SK-N-MC (cell line): Measurements from ENCODE around the gene COL18A1.

Source experiments
- DNase-seq: peaks from one replicate; pipeline ENCODE4 v3.0.0-alpha.2; 2011; ENCODE audit warnings: low read depth, low spot score
- H3K27ac ChIP-seq: fragments of 200-600 bp; sonication (generic); 2 replicates; pipeline ENCODE4 v1.5.1; 2016; ENCODE audit warnings: mixed run types
- H3K36me3 ChIP-seq: fragments of 200-600 bp; sonication (generic); 2 replicates; pipeline ENCODE4 v1.6.1; 2017; ENCODE audit warnings: antibody characterized with exemption, low read length, mixed read lengths; ENCODE audit not compliant: insufficient read depth
- H3K4me3 ChIP-seq: fragments of 200-600 bp; sonication (generic); 2 replicates; pipeline ENCODE4 v1.5.1; 2016
- H3K9ac ChIP-seq: fragments of 200-600 bp; sonication (generic); 2 replicates; pipeline ENCODE4 v1.8.0; 2017; ENCODE audit warnings: mixed run types, mixed read lengths; ENCODE audit not compliant: insufficient read length
- H3K9me3 ChIP-seq: fragments of 200-600 bp; sonication (generic); 2 replicates; pipeline ENCODE4 v1.6.1; 2017; ENCODE audit warnings: low read depth, mild to moderate bottlenecking, antibody characterized with exemption, low read length, moderate library complexity, mixed read lengths
- EZH2 ChIP-seq: fragments of 200-600 bp; sonication (generic); IDR thresholded peaks from one replicate; pipeline ENCODE4 v1.6.1; 2017; ENCODE audit warnings: antibody characterized with exemption
- FOXP2 ChIP-seq: optimal IDR thresholded peaks from 2 replicates; pipeline ENCODE3; 2011; ENCODE audit warnings: mild to moderate bottlenecking, moderate library complexity; ENCODE audit not compliant: insufficient read depth; ENCODE audit errors: extremely low read length, control extremely low read depth
- POLR2AphosphoS5 ChIP-seq: IDR thresholded peaks from 2 replicates; pipeline ENCODE4 v1.6.1; 2012; ENCODE audit warnings: mild to moderate bottlenecking, low read depth, low read length, borderline replicate concordance

Gene COL18A1

GRCh38 chr21:45404730-45405270 is at the start of gene COL18A1:
Gene COL18A1 (plus strand): TSS chr21:45405165. CDS start chr21:45405231, 66 bp downstream.
- Histone ChIP-seq H3K4me3 (peak within 1 kb of the TSS; percentile 76), H3K27ac (no peak within 1 kb of the TSS)
- TF ChIP-seq POLR2AphosphoS5 = no peak
- no peak for TF ChIP-seq FOXP2
- no peak for TF ChIP-seq EZH2

GRCh38 chr21:45355573-45355972 is 49.4 kb upstream of the COL18A1 start:
- no peak overlapping the region for H3K9ac ChIP-seq
- H3K27ac ChIP-seq = peak overlapping the region; percentile 60; the same call in 1 of the 2 replicates
- TF ChIP-seq POLR2AphosphoS5 (no peak), FOXP2 (no peak), EZH2 (no peak)
- H3K36me3 ChIP-seq = no peaks in the 10 kb centered on the region
- no peak for DNase-seq
- no peak overlapping the region for H3K4me3 ChIP-seq
- H3K9me3 ChIP-seq = no peaks in the 10 kb centered on the region

More at GRCh38 chr21:45404730-45405270, at the start of gene COL18A1:
- H3K9ac ChIP-seq = no peak within 1 kb of the TSS
- DNase-seq = no peak
- H3K9me3 ChIP-seq = peaks cover 4% of the 10 kb centered on the region; the same call in 1 of the 2 replicates
- no peaks in the 10 kb centered on the region for H3K36me3 ChIP-seq

GRCh38 chr21:45356251-45356650 is 48.7 kb upstream of the COL18A1 start:
- Histone ChIP-seq H3K4me3 (no peak overlapping the region), H3K27ac (no peak overlapping the region; the same call in 1 of the 2 replicates), H3K9me3 (no peaks in the 10 kb centered on the region), H3K36me3 (no peaks in the 10 kb centered on the region), H3K9ac (no peak overlapping the region)
- DNase-seq = no peak
- TF ChIP-seq POLR2AphosphoS5 = no peak
- TF ChIP-seq EZH2 = no peak
- no peak for TF ChIP-seq FOXP2

- Histone ChIP-seq H3K9me3 (no peaks in the 10 kb centered on the region), H3K9ac (no peak overlapping the region), H3K27ac (no peak overlapping the region), H3K36me3 (no peaks in the 10 kb centered on the region), H3K4me3 (no peak overlapping the region)
- no peak for TF ChIP-seq POLR2AphosphoS5
- no peak for TF ChIP-seq FOXP2
- no peak for TF ChIP-seq EZH2
- DNase-seq = no peak
These were observed 48.1 kb upstream of the COL18A1 start for GRCh38 chr21:45356653-45357435.

- no peak for DNase-seq
- Histone ChIP-seq H3K4me3 (no peak overlapping the region), H3K9ac (no peak overlapping the region), H3K36me3 (no peaks in the 10 kb centered on the region), H3K27ac (no peak overlapping the region), H3K9me3 (no peaks in the 10 kb centered on the region)
- TF ChIP-seq FOXP2 = no peak
- TF ChIP-seq POLR2AphosphoS5 = no peak
- no peak for TF ChIP-seq EZH2
These were observed 47.3 kb upstream of the COL18A1 start for GRCh38 chr21:45357436-45358260.

GRCh38 chr21:45358261-45358670 is 46.7 kb upstream of the COL18A1 start:
- Histone ChIP-seq H3K36me3 (no peaks in the 10 kb centered on the region), H3K9me3 (no peaks in the 10 kb centered on the region), H3K4me3 (no peak overlapping the region), H3K9ac (no peak overlapping the region), H3K27ac (no peak overlapping the region)
- no peak for DNase-seq
- no peak for TF ChIP-seq FOXP2
- TF ChIP-seq POLR2AphosphoS5 = no peak
- no peak for TF ChIP-seq EZH2

GRCh38 chr21:45358711-45359310 is 46.2 kb upstream of the COL18A1 start:
- no peaks in the 10 kb centered on the region for H3K9me3 ChIP-seq
- H3K27ac ChIP-seq = no peak overlapping the region
- TF ChIP-seq EZH2 (no peak), POLR2AphosphoS5 (no peak), FOXP2 (no peak)

More at GRCh38 chr21:45358711-45359310, 46.2 kb upstream of the COL18A1 start:
- no peak overlapping the region for H3K9ac ChIP-seq
- no peaks in the 10 kb centered on the region for H3K36me3 ChIP-seq
- no peak overlapping the region for H3K4me3 ChIP-seq
- DNase-seq = no peak
